Tibial nerve (tissue), 4 donors: ENCODE results near the gene CD74. TPM values are rescaled to one million over a fixed set of nuclear protein-coding genes. Genes with fewer than 3 reads are reported as not detected.

Experiments used
- DNase-seq, 2 donors: peaks; one replicate each; pipeline ENCODE4 v3.0.0-alpha.2; 2019; ENCODE audit warnings: low spot score in 2 of 2
- H3K27ac ChIP-seq, 4 donors: fragments of 200-600 bp; sonication (generic) in 3 of 4; one replicate each; pipeline ENCODE4 v1.5.1; 2017 to 2019; ENCODE audit warnings: mild to moderate bottlenecking in 1 of 4
- H3K27me3 ChIP-seq, 2 donors: fragments of 200-600 bp; sonication (generic) in 1 of 2; one replicate each; pipeline versions ENCODE4 v1.5.1 to v1.6.0; 2017 to 2019
- H3K36me3 ChIP-seq, 3 donors: fragments of 200-600 bp; sonication (generic); one replicate each; pipeline ENCODE4 v1.5.1; 2018 to 2019
- H3K4me1 ChIP-seq, 4 donors: fragments of 200-600 bp; sonication (generic) in 3 of 4; one replicate each; pipeline ENCODE4 v1.5.1; 2017 to 2019
- H3K4me3 ChIP-seq, 4 donors: fragments of 200-600 bp; sonication (generic) in 3 of 4; one replicate each; pipeline ENCODE4 v1.5.1; 2017 to 2019; ENCODE audit warnings: mild to moderate bottlenecking in 1 of 4, moderate library complexity in 1 of 4
- H3K9me3 ChIP-seq, 4 donors: fragments of 200-600 bp; sonication (generic) in 3 of 4; one replicate each; pipeline ENCODE4 v1.5.1; 2017 to 2019
- EP300 ChIP-seq, 2 donors: sonication (generic); formaldehyde crosslinking; IDR thresholded peaks; one replicate each; pipeline ENCODE4 v1.6.1; 2017; ENCODE audit warnings: antibody characterized with exemption in 2 of 2, mild to moderate bottlenecking in 1 of 2
- POLR2A ChIP-seq, 2 donors: fragments of 450-650 bp; IDR thresholded peaks; one replicate each; pipeline ENCODE4 v1.6.1; 2017; ENCODE audit warnings: antibody characterized with exemption in 2 of 2, mild to moderate bottlenecking in 2 of 2, moderate library complexity in 2 of 2
- WGBS, 2 donors: methylation state at CpG; one replicate each; pipeline ENCODE4 v1.1.5; 2018; 5-methylcytosine and 5-hydroxymethylcytosine counted together
- total RNA-seq, 4 donors: library from RNA; depleted of rRNA; stranded (reverse); fragments of >200 nt; gene quantifications; one replicate each; pipeline ENCODE4 v1.1.0, GENCODE V29; 2016
- TF ChIP-seq, protein P1 (sequence below), 5 experiments: fragments of 200-600 bp in 3 of 5; fragments of 450-650 bp in 2 of 5; sonication (generic) in 3 of 5; IDR thresholded peaks; one replicate each; pipeline ENCODE4 v1.5.1; 2016 to 2019; ENCODE audit warnings: antibody characterized with exemption in 5 of 5, mild to moderate bottlenecking in 3 of 5, moderate library complexity in 2 of 5

CD74 gene
- total RNA-seq, 4 donors from 2014 or later = 309 to 1,049 (median 557) TPM

DNA sequence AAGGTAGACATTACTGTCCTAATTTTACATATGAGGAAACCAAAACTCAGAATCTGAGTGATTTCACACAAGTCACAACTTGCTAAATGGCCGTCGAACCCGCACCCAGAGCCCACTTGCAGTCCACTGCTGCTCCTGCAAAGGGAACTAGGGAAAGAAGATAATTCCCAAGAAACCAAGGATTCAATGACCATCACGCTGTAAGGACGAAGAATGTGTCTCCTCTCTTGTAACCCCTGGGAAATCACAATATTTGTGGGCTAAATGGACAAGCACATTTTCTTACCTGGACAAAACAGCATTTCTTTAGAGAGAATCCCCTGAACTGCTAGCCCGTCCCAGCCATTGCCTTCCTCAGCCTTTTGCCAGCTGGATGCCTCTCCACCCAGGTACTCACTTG, 34.5 kb upstream of the CD74 start:
- Histone ChIP-seq H3K4me1 (peaks cover 0 to 39% (median 17%) of the 10 kb centered on the region in 4 donors), H3K4me3 (no peak overlapping the region), H3K36me3 (peaks cover 0 to 58% (median 30%) of the 10 kb centered on the region in 3 donors), H3K27me3 (no peaks in the 10 kb centered on the region), H3K9me3 (no peaks in the 10 kb centered on the region), H3K27ac (peak overlapping the region in 1 of 4 donors; percentile 95)
- WGBS, 2 donors = 90 to 93% methylated on average over 6 of the region's 6 CpGs
- no peak for TF ChIP-seq EP300 (IDR thresholded peaks at IDR 0.05)
- no peak for TF ChIP-seq POLR2A (IDR thresholded peaks at IDR 0.05)
- TF ChIP-seq, protein P1, sequence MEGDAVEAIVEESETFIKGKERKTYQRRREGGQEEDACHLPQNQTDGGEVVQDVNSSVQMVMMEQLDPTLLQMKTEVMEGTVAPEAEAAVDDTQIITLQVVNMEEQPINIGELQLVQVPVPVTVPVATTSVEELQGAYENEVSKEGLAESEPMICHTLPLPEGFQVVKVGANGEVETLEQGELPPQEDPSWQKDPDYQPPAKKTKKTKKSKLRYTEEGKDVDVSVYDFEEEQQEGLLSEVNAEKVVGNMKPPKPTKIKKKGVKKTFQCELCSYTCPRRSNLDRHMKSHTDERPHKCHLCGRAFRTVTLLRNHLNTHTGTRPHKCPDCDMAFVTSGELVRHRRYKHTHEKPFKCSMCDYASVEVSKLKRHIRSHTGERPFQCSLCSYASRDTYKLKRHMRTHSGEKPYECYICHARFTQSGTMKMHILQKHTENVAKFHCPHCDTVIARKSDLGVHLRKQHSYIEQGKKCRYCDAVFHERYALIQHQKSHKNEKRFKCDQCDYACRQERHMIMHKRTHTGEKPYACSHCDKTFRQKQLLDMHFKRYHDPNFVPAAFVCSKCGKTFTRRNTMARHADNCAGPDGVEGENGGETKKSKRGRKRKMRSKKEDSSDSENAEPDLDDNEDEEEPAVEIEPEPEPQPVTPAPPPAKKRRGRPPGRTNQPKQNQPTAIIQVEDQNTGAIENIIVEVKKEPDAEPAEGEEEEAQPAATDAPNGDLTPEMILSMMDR (IDR thresholded peaks at IDR 0.05) = no peak
- no peak for DNase-seq

DNA sequence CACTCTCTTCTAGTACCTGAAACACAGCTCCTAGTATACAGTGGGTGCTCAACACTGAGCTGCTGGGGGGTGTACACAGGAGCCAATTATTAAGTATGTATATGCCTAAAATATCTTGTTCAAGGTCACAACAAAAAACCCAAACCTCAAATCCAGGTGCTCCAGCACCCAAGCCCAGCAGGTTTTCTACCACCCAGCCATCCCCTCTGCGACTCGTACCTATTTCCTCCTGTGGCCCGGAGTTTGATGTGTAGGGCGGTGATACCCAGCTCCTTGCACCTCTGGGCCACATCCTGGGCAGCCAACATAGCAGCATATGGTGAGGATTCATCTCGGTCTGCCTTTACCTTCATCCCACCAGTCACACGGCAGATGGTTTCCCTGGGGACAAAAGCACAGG, 33.9 kb upstream of the CD74 start:
- Histone ChIP-seq H3K4me1 (peaks cover 0 to 43% (median 18%) of the 10 kb centered on the region in 4 donors), H3K4me3 (no peak overlapping the region), H3K27ac (peak overlapping the region in 1 of 4 donors; percentile 50), H3K36me3 (peaks cover 0 to 64% (median 30%) of the 10 kb centered on the region in 3 donors), H3K9me3 (no peaks in the 10 kb centered on the region), H3K27me3 (no peaks in the 10 kb centered on the region)
- 85 to 89% methylated on average over 6 of the region's 6 CpGs for WGBS, 2 donors
- TF ChIP-seq POLR2A (IDR thresholded peaks at IDR 0.05) (no peak), EP300 (IDR thresholded peaks at IDR 0.05) (no peak)
- TF ChIP-seq, protein P1 (IDR thresholded peaks at IDR 0.05) = no peak
- DNase-seq = no peak

DNA sequence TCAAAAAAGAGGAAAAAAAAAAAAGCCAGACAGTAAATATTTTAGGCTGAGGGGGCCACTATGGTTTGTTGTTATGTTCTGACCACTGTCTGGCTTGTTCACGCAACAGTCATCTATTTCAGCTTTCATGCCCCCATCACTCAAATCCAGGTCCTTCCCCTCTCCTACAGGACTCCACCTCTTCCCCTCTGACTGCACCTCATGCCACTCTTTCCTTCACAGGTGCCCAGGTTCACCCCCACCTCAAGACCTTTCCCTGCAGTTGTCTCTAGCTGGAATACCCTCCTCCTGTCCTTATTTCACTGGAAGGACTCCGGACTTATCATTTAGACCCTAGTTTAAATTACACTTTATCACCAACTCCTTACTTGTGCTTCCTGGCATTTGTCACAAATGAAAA, 33.4 kb upstream of the CD74 start:
- Histone ChIP-seq H3K36me3 (peaks cover 0 to 68% (median 30%) of the 10 kb centered on the region in 3 donors), H3K9me3 (no peaks in the 10 kb centered on the region), H3K27ac (peak overlapping the region in 1 of 4 donors; percentile 50), H3K4me1 (peaks cover 0 to 43% (median 18%) of the 10 kb centered on the region in 4 donors), H3K4me3 (no peak overlapping the region), H3K27me3 (no peaks in the 10 kb centered on the region)
- TF ChIP-seq, protein P1 (IDR thresholded peaks at IDR 0.05) = no peak
- TF ChIP-seq POLR2A (IDR thresholded peaks at IDR 0.05) (no peak), EP300 (IDR thresholded peaks at IDR 0.05) (no peak)
- DNase-seq = no peak
- WGBS, 2 donors = 95 to 98% methylated on average over 2 of the region's 2 CpGs

DNA sequence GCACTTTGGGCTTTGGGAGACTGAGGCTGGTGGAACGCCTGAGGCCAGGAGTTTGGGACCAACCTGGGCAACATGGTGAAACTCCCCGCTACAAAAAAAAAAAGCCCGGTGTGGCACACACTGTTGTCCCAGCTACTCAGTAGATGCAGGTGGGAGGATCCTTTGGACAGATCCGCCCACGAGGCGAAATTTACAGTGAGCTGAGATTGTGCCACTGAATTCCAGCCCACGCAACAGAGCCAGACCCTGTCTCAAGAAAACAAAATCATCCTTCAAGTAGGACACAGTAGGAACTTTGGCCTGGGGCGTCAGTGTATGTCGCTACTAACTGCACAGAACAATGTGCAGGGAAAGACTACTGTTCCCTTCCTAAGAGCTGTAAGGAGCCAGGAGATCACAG, 32.1 kb upstream of the CD74 start:
- 68 to 78% methylated on average over 9 of the region's 9 CpGs for WGBS, 2 donors

More for the DNA sequence above, 32.1 kb upstream of the CD74 start:
- peak overlapping the region in 1 of 4 donors; percentile 50 for H3K27ac ChIP-seq
- no peak overlapping the region for H3K4me3 ChIP-seq
- no peaks in the 10 kb centered on the region for H3K27me3 ChIP-seq
- peaks cover 0 to 43% (median 18%) of the 10 kb centered on the region in 4 donors for H3K4me1 ChIP-seq
- peaks cover 0 to 68% (median 30%) of the 10 kb centered on the region in 3 donors for H3K36me3 ChIP-seq
- DNase-seq = no peak
- TF ChIP-seq, protein P1 (IDR thresholded peaks at IDR 0.05) = no peak
- TF ChIP-seq POLR2A (IDR thresholded peaks at IDR 0.05) = no peak
- no peak for TF ChIP-seq EP300 (IDR thresholded peaks at IDR 0.05)
- H3K9me3 ChIP-seq = no peaks in the 10 kb centered on the region
